Esophagus muscularis mucosa (tissue), 4 donors: ENCODE measurements around the gene REC114. TPM values are rescaled to one million over a fixed set of nuclear protein-coding genes. Genes with fewer than 3 reads are reported as not detected.

Source experiments
- DNase-seq: peaks from one replicate; pipeline ENCODE4 v3.0.0-alpha.2; 2017; ENCODE audit errors: extremely low spot score
- H3K27ac ChIP-seq, 4 donors: fragments of 200-600 bp; sonication (generic); replicated peaks in 1 of 4; 1 replicate in 3 of 4; 2 replicates in 1 of 4; pipeline ENCODE4 v1.5.1; 2016 to 2019; ENCODE audit warnings: mild to moderate bottlenecking in 1 of 4
- H3K27me3 ChIP-seq, 4 donors: fragments of 200-600 bp; sonication (generic); one replicate each; pipeline versions ENCODE4 v1.5.1 to v1.6.0; 2016 to 2019
- H3K36me3 ChIP-seq, 4 donors: fragments of 200-600 bp; sonication (generic); one replicate each; pipeline ENCODE4 v1.5.1; 2016 to 2019
- H3K4me1 ChIP-seq, 4 donors: fragments of 200-600 bp; sonication (generic); one replicate each; pipeline ENCODE4 v1.5.1; 2016 to 2019
- H3K4me3 ChIP-seq, 4 donors: fragments of 200-600 bp; sonication (generic); 1 replicate in 2 of 4; 2 replicates in 2 of 4; pipeline ENCODE4 v1.5.1; 2016 to 2019; ENCODE audit warnings: mild to moderate bottlenecking in 4 of 4, moderate library complexity in 1 of 4
- H3K9me3 ChIP-seq, 4 donors: fragments of 200-600 bp; sonication (generic); 1 replicate in 3 of 4; 2 replicates in 1 of 4; pipeline ENCODE4 v1.5.1; 2016 to 2019
- EP300 ChIP-seq: sonication (generic); formaldehyde crosslinking; IDR thresholded peaks from one replicate; pipeline ENCODE4 v1.6.1; 2017; ENCODE audit warnings: antibody characterized with exemption
- POLR2A ChIP-seq: fragments of 450-650 bp; IDR thresholded peaks from one replicate; pipeline ENCODE4 v1.6.1; 2017; ENCODE audit warnings: antibody characterized with exemption, moderate library complexity, mild to moderate bottlenecking, low read depth
- POLR2AphosphoS5 ChIP-seq, 2 donors: sonication (generic); formaldehyde crosslinking; IDR thresholded peaks; one replicate each; pipeline ENCODE4 v1.6.1; 2017; ENCODE audit warnings: antibody characterized with exemption in 2 of 2
- WGBS: methylation state at CpG from one replicate; pipeline ENCODE4 v1.1.5; 2018; 5-methylcytosine and 5-hydroxymethylcytosine counted together
- intact Hi-C: fragments of 100-400 bp; cut with DNase I; formaldehyde crosslinking; loops from one replicate; pipeline ENCODE4 v1.15.1; 2023
- total RNA-seq, 4 donors: library from RNA; depleted of rRNA; stranded (reverse); fragments of >200 nt; gene quantifications; one replicate each; pipeline versions ENCODE4 v1.1.0 to v1.2.1, GENCODE V29; 2016
- TF ChIP-seq, protein P1 (sequence below), 3 experiments: fragments of 200-600 bp in 2 of 3; fragments of 450-650 bp in 1 of 3; sonication (generic) in 2 of 3; IDR thresholded peaks; one replicate each; pipeline ENCODE4 v1.5.1; 2017 to 2019; ENCODE audit warnings: antibody characterized with exemption in 3 of 3, mild to moderate bottlenecking in 2 of 3, moderate library complexity in 1 of 3

REC114 gene
- not detected for total RNA-seq

- 93% methylated on average over 22 of the region's 22 CpGs for whole genome bisulfite sequencing
- TF ChIP-seq EP300 = no peak
- no peak for TF ChIP-seq POLR2AphosphoS5 (IDR thresholded peaks at IDR 0.05)
- no peak for TF ChIP-seq POLR2A
- TF ChIP-seq, protein P1, sequence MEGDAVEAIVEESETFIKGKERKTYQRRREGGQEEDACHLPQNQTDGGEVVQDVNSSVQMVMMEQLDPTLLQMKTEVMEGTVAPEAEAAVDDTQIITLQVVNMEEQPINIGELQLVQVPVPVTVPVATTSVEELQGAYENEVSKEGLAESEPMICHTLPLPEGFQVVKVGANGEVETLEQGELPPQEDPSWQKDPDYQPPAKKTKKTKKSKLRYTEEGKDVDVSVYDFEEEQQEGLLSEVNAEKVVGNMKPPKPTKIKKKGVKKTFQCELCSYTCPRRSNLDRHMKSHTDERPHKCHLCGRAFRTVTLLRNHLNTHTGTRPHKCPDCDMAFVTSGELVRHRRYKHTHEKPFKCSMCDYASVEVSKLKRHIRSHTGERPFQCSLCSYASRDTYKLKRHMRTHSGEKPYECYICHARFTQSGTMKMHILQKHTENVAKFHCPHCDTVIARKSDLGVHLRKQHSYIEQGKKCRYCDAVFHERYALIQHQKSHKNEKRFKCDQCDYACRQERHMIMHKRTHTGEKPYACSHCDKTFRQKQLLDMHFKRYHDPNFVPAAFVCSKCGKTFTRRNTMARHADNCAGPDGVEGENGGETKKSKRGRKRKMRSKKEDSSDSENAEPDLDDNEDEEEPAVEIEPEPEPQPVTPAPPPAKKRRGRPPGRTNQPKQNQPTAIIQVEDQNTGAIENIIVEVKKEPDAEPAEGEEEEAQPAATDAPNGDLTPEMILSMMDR (IDR thresholded peaks at IDR 0.05) = no peak
- Histone ChIP-seq H3K36me3 (no peaks in the 10 kb centered on the region), H3K27me3 (peaks cover 0 to 30% (median 0%) of the 10 kb centered on the region in 4 donors), H3K27ac (no peak within 1 kb of the TSS), H3K4me1 (no peaks in the 10 kb centered on the region), H3K9me3 (peaks cover 0 to 9% (median 0%) of the 10 kb centered on the region in 4 donors), H3K4me3 (no peak within 1 kb of the TSS)
- intact Hi-C loops = no loop called here
- no peak for DNase-seq
Observed at GRCh38 chr15:73442968-73443367, at the start of gene REC114. TSS of gene REC114 (plus strand) at chr15:73443164. CDS start at chr15:73443186, 22 bp downstream.

- intact Hi-C loops = no loop called here
- Histone ChIP-seq H3K4me3 (no peak overlapping the region), H3K27ac (no peak overlapping the region), H3K9me3 (no peaks in the 10 kb centered on the region), H3K36me3 (no peaks in the 10 kb centered on the region), H3K27me3 (peaks cover 0 to 36% (median 0%) of the 10 kb centered on the region in 4 donors), H3K4me1 (peaks cover 0 to 5% (median 0%) of the 10 kb centered on the region in 4 donors)
- WGBS = 70% methylated on average over 2 of the region's 2 CpGs
- no peak for DNase-seq
- no peak for TF ChIP-seq POLR2A
- TF ChIP-seq, protein P1 (IDR thresholded peaks at IDR 0.05) = no peak
- TF ChIP-seq POLR2AphosphoS5 (IDR thresholded peaks at IDR 0.05) = no peak
- TF ChIP-seq EP300 = no peak
Observed at GRCh38 chr15:73393336-73393735, 49.6 kb upstream of the REC114 start.

DNA sequence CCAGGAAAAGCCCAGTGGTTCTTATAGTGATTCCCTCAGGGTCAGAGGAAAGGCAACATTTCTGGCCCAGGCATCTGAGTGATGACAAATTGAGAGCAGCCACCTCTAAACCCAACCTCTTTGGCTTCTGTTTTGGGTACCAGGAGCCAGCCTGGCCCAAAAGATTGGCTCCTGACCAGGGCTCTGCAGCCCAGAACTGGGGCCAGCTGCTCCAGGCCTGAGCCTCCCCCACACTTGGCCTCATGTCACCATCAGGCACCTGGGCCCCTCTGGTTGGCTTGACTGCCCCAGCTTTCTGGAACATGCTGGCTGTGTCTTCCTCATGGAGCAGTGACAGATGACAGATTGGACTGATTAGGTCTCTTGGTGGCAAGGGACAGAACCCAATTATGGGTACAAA is 48.2 kb upstream of the REC114 start:
- intact Hi-C loops = no loop called here
- DNase-seq = no peak
- no peaks in the 10 kb centered on the region for H3K9me3 ChIP-seq
- TF ChIP-seq EP300 (no peak), POLR2AphosphoS5 (IDR thresholded peaks at IDR 0.05) (no peak), POLR2A (no peak)
- TF ChIP-seq, protein P1 (IDR thresholded peaks at IDR 0.05) = no peak
- H3K4me3 ChIP-seq = no peak overlapping the region
- no peak overlapping the region for H3K27ac ChIP-seq
- H3K4me1 ChIP-seq = peaks cover 0 to 5% (median 0%) of the 10 kb centered on the region in 4 donors
- peaks cover 0 to 36% (median 0%) of the 10 kb centered on the region in 4 donors for H3K27me3 ChIP-seq
- no peaks in the 10 kb centered on the region for H3K36me3 ChIP-seq

DNA sequence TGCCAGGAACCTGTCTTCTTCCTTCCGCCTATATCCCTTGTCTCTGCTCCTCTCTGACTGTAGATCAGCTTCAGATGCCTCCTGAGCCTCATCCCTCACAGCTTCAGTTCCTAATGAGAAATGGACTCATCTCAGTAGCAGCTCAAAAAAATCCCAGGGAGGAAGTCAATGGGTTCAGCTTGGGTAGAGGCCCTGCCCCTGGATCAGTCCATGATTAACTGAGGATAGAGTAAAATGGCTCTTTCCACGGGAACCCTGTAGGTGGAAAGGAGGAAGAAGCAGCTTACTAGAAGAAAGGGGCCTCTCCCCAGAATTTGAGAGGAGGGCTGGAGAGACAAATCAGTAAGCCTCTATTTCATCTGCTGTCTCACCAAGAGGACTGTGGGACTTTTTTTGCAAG is 47.3 kb upstream of the REC114 start:
- intact Hi-C loops = no loop called here
- 96% methylated on average over 2 of the region's 2 CpGs for WGBS
- TF ChIP-seq, protein P1 (IDR thresholded peaks at IDR 0.05) = no peak
- TF ChIP-seq POLR2A = no peak
- TF ChIP-seq POLR2AphosphoS5 (IDR thresholded peaks at IDR 0.05) = no peak
- TF ChIP-seq EP300 = no peak
- H3K36me3 ChIP-seq = no peaks in the 10 kb centered on the region
- DNase-seq = no peak
- H3K27ac ChIP-seq = no peak overlapping the region
- peaks cover 0 to 5% (median 0%) of the 10 kb centered on the region in 4 donors for H3K4me1 ChIP-seq
- no peak overlapping the region for H3K4me3 ChIP-seq
- H3K27me3 ChIP-seq = peaks cover 0 to 29% (median 0%) of the 10 kb centered on the region in 4 donors
- H3K9me3 ChIP-seq = no peaks in the 10 kb centered on the region

GRCh38 chr15:73397461-73397860 is 45.5 kb upstream of the REC114 start:
- Histone ChIP-seq H3K9me3 (no peaks in the 10 kb centered on the region), H3K36me3 (no peaks in the 10 kb centered on the region), H3K4me3 (no peak overlapping the region), H3K4me1 (peaks cover 0 to 5% (median 0%) of the 10 kb centered on the region in 4 donors), H3K27me3 (peaks cover 0 to 20% (median 0%) of the 10 kb centered on the region in 4 donors), H3K27ac (no peak overlapping the region)
- no peak for DNase-seq
- 46% methylated on average over 4 of the region's 5 CpGs for WGBS
- TF ChIP-seq, protein P1 (IDR thresholded peaks at IDR 0.05) = no peak
- TF ChIP-seq EP300 (no peak), POLR2AphosphoS5 (IDR thresholded peaks at IDR 0.05) (no peak), POLR2A (no peak)
- intact Hi-C loops = no loop called here
